SK-N-DZ (cell line): ENCODE data around the gene TMEM238.

Source experiments
- DNase-seq: peaks from one replicate; pipeline ENCODE4 v3.0.0-alpha.2; 2015; ENCODE audit warnings: low spot score

The TMEM238 gene

DNA sequence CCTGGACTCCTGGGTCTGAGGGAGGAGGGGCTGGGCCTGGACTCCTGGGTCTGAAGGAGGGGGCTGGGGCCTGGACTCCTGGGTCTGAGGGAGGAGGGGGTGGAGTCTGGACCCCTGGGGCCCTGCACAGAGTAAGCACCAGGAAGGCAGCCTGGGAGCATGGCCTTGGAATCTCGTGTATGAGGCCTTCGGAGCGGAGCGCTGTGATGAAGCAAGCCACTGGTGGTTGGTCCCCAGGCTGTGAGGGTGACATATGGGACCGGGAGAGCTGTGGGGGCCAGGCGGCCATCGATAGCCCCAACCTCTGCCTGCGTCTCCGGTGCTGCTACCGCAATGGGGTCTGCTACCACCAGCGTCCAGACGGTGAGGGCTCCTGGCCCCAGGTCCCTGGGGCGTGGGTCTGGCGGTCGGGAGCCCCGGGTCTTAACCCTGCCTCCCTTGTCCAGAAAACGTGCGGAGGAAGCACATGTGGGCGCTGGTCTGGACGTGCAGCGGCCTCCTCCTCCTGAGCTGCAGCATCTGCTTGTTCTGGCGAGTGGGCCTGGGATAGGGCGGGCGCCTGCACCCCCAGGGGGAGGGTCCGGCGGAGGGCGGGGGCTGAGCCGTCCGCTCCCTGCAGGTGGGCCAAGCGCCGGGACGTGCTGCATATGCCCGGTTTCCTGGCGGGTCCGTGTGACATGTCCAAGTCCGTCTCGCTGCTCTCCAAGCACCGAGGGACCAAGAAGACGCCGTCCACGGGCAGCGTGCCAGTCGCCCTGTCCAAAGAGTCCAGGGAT, 6.5 kb downstream of the TMEM238 start:
- peak; percentile 46 for DNase-seq

DNA sequence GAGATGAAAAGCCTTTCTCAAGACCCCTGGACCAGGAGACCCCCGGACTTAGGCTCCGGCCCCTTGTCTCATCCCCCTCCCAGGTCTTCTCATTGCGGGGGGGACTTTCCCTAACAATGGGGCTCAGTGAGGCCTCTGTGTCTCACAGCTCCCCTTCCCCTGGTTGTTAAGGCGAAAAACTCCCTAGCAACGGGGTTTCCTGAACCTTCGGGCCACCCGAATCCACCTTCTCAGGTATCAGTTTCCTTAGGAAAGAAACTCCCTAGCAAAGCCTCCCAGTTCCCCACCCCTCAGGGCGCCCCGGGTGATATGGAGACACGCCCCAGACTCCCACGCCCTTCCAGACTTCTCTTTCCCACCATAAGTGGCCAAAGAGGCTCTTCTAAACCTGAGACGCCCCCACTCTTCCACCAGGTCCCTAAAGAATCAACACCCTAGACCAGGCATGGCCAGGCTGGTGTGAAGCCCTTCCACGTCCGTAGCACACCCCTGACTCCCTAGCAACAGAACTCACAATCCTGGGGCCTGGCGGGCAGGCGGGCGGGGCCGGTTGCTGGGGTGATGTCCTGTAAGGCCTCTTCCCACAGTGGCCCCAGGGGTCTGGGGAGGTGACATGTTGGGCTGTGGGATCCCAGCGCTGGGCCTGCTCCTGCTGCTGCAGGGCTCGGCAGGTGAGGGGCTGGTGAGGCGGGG, 7.7 kb downstream of the TMEM238 start, which contains the start of gene TMEM190:
TSS of gene TMEM190 (plus strand) at position 586 of the 693 bp plus-strand sequence. CDS start at position 614, 28 bp downstream.
- no peak for DNase-seq

DNA sequence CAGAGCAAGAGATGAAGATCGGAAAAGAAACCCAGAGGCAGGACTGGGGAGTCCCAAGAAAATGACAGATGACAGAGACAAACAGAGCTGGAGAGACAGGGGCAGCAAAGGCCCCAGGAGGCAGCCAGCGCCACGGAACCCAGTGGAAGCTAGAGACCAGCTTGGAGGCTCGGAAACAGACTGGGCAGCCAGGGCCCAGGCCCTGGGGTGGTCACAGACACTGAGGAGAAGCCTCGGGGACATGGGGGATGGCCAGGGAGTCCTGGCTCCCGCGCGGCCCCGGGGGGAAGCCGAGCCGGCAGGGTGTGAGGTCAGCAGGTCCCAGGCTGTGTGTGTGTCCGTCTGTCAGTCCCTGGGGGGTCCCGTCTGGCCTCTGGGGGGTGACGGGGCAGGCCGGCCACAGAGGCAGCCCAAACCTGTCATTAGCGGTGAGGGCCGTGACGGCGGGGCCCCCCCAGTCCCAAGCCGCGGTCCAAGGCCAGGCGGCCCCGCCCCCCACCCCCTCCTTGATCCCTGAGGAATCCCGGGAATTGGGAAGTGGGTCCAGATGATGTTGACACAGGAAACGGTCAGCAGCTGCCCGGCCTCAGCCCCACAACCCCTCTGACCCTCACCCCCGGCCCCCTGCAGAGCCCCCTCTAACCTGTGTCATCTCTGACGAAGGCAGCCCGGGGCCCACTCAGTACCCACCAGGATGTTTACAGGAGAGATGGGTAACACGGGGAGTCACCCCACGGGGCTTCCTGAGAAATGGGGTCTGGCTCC, 9.9 kb downstream of the TMEM238 start:
- no peak for DNase-seq

- no peak for DNase-seq
Observed at GRCh38 chr19:55373306-55373992, 10.6 kb downstream of the TMEM238 start.

DNA sequence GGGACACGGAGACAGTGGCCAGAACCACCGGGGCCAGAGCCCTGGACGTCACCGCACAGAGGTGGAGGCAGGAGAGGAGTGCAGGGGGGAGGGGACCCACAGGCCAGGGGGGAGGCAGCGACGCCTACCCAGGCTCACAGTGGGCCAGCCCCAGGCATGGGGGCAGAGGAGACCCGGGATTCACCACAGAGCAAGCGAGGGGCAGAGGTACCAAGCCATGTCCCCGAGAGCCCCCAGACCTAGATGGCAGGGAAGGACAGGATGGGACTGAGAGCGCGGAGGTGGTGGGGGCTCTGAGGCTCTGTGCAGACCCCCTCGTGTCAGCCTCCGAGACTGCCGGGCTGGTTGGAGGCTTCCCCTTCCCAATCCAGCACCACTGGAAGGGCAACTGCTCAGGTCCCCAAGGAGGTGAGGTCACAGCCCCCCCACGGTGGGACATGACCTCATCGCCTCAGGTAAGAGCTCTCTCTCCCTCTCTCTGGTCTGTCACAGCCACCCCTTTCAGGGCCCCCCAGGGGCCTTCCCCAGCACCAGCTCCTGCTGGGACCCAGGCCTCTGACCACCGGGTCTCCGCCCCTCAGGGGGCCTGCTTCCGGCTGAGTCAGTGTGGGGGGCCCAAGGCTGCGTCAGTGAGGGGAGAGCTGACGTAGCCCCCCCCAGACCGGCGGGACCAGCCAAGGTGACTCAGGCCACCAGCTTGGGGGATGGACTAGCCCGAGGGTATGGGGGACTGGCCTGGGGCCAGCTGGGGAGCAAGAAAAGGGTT, 11.6 kb downstream of the TMEM238 start:
- DNase-seq = no peak

- no peak for DNase-seq
Observed at GRCh38 chr19:55370305-55370988, 13.6 kb downstream of the TMEM238 start, which contains the start of gene IL11. Gene IL11, minus strand, starts transcription at chr19:55370463. Its CDS starts 153 bp downstream, at chr19:55370310.

DNA sequence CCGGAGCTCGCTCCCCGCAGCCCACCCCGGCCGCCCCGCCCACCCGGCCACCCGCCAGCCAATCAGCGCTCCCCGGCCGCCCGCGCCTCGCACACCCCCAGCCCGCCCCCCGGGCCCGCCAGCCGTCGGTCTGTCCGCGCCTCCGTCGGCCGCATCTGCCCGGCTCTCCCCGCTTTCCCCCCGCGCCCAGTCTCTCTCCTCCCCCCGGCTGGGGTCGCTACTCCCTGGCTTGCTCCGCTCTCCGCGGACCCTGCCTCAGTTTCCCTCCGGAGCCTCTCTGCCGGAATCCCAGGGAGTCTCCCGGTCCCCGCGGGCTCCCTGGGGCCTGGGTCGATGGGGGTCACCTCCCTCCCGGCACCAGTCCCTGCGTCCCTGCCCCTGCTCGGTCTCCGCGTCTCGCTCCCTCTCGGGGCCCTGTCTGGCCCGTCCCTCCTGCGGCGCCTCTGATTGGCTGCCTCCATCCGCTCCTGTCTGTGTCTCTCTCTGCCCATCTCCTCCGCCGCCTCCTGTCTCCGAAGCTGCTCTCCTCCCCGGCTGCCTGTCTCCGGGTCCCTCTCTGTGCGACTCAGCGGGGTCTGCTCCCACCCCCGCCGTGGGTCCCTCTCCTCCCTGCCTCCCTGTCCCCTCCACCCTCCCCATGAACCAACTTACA, 14.3 kb downstream of the TMEM238 start:
- DNase-seq = peak; percentile 80

DNA sequence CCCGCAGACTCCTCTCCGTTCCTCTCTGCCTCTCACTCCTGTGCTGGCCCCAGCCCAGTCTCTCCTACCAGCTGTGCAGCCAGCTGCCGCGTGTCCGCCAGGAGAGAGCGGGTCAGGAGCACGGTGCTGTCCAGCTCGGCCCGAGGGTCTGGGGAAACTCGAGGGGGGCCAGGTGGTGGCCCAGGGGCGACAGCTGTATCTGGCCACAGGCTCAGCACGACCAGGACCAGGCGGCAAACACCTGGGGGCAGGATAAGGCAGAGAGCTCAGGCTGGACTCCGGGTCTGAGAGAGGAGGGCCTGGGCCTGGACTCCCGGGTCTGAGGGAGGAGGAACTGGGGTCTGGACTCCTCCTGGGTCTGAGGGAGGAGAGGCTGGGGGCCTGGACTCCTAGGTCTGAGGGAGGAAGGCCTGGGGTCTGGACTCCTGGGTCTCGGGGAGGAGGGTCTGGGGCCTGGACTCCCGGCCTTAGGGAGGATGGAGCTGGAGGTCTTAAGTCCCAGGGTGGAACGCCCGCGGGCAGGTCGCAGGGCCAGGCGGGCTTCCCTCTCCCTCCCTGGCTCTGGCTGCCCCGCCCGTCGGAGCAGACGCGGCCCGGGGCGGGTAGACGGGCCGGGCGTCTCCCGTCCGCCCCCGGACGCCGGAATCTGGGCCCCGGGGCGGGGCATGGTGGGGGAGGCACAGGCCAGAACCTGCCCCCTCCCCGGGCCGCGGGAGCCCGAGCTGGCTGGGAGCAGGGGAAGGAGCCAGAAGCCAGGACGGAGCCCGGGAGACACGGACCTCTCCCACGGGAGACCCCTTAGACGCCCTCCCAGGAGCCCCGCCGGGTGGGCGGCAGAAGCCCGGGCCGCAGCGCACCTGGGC, 15.2 kb downstream of the TMEM238 start:
- no peak for DNase-seq

- DNase-seq = no peak
Observed at GRCh38 chr19:55368106-55368505, 16.0 kb downstream of the TMEM238 start.

DNA sequence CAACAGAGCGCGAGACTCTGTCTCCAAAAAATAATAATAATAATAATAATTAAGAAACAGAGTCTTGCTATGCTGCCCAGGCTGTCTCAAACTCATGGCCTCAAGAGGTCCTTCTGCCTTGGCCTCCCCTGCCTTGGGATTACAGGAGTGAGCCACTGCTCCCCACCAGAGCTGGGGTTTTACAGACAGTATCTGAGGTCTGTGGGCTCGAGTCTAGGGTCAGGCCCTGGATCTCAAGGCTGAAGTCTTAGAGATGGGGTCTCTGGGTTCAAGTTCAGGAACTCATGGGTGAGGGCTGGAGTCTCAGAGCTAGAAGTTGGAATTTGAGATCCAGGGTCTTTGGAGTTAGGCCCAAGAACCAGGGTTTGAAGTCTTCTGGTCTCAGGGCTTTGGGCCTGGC, 17.3 kb downstream of the TMEM238 start:
- no peak for DNase-seq

DNA sequence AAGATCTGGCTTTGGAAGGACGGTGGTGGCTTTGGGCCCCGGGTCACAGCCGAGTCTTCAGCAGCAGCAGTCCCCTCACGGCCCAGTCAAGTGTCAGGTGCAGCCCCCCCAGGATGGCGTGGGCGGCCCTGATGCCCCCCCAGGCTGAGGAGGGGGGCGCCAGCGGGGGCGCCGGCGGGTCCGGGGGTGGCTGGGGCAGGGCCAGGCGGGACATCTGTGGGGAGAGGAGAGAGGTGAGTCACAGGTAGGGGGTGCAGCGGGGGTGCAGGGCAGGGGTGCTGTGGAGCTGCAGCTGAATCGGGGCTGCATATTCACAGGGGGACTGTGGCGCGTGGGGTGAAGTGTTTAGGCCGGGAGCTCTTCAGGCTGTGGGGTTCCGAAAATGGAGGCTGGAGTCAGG, 18.1 kb downstream of the TMEM238 start:
- DNase-seq = no peak

DNA sequence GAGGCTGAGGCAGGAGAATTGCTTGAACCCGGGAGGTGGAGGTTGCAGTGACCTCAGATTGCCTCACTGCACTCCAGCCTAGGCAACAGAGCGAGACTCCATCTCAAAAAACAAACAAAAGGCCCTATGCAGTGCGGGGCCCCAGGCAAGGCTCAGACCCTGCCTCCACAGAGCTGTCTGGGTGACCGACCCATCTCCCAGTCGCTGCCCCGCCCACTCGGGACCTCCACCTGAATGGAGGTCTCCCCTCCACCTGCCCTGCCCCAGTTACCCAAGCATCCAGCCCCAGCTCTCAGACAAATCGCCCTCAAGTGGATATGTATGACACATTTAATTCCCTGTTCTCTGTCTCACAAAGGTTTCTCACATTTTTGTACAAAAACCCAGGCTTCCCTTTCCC, 18.8 kb downstream of the TMEM238 start:
- DNase-seq = no peak

- DNase-seq = no peak
Observed at GRCh38 chr19:55362990-55363716, 20.9 kb downstream of the TMEM238 start, which contains the start of gene GARIN5B. Gene GARIN5B, minus strand, starts transcription at chr19:55363260. Its CDS starts 194 bp downstream, at chr19:55363066.

DNA sequence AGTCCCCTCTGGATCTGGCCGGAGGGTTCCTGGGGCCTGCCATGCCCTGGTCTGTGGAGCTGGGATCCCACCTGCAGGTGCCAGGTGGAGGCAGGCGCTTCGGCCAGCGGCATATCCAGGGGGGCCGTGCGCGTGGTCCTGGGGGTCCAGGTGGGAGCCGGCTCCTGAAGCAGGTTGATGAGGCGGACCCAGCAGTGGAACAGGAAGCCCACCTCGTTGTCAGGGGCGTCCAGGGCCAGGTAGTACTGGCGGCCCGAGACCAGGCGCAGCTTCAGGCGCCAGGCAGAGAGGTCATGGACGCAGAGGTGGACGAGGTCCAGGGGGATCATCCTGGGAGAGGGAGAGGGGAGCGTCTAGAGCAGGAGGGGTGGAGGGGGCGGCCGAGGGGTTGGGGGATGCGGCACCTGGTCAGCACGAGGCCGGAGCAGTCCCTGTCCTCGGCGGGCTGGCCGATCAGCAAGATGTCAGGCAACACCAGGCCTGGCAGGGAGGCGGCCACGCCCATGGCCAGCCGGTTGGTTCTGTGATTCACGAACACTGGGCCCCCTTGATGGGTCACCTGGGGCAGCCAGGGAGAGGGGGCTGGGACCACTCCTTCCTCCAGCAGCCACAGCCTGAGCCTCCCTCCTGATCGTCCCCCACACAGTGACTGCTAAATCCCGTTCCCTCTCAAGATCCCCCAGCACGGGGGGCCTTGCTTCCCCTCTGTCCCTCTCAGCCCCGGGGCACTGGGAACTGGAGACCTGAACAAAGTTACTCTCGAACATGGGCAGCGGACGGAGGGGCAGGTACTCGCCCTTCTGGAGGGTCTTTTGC, 21.7 kb downstream of the TMEM238 start:
- DNase-seq = no peak

- DNase-seq = no peak
Observed at GRCh38 chr19:55360902-55361301, 23.2 kb downstream of the TMEM238 start.

GRCh38 chr19:55358943-55359908, 24.9 kb downstream of the TMEM238 start:
- DNase-seq = no peak
